ENCODE measurements around the gene SGCD.
"Not testable (repeated sequence)": the region's sequence is repeated elsewhere in the genome, so short reads cannot be mapped to it uniquely, and the experiment has no call there.

The SGCD gene

DNA sequence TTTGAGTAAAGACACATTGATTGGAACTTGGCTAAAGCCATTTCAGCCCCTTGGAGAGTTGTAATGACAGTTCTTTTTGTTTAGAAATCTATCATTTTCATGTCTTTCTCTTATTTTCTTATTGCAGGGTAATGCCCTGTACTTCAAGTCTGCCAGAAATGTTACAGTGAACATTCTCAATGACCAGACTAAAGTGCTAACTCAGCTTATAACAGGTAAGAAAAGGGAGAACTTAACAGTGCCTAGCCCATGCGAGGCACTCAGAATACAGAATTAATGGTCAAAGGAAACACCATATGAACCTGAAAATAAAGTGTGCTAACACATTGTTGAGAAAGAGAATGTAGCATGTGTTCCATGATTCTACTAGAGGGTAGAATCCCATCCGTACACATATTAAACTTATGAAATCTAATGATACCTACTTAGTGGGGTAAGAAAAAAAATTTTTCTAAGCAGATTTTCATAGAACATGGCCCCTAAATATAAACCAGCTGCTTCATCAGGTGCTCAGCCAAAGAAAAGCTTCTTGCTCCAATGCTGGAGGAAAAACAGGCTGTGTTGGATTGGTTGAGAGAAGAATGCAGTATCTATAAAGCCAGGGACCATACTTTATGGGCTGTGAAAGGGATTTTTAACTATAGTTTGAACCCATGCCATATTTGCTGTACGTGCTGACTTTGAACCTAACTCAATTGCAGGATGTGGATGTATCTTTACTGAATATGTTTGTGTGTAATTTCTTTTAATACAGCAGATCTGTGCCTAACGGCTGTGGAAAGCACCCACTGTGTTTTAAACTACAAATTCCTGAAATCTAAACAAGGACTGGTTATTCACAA, 262.4 kb downstream of the SGCD start:
- DNase-seq: no peak

DNA sequence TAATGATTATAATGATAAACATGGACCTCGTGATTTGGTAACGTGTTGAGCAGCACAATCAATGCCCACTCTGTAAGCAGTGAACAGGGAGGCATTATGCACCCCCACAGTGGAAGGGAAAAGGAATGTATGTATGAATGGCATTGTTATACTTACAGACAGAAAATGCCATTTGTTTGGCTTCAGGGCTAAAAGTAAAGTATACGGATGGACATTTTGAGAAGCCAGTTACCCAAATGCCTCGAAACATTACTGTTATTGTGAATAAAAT, 262.9 kb downstream of the SGCD start:
- DNase-seq: no peak

DNA sequence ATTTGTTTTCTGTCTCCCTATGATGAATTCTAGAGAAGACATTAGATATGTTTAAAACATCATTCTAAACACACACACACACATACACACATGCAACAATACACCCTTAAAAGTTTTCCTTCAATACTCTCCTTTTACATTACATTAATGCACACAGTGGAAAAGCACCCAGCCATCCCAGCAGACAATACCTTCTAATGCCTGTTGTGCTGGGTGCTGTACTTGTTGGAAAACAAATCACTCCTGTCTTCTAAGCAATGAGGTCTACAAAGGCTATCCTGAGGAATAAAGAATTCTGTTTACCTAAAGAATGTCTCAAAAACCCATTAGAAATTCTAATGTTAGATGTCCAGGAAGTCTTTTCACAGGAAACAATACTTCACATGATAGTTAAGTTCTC, 264.0 kb downstream of the SGCD start:
- no peak for DNase-seq

DNA sequence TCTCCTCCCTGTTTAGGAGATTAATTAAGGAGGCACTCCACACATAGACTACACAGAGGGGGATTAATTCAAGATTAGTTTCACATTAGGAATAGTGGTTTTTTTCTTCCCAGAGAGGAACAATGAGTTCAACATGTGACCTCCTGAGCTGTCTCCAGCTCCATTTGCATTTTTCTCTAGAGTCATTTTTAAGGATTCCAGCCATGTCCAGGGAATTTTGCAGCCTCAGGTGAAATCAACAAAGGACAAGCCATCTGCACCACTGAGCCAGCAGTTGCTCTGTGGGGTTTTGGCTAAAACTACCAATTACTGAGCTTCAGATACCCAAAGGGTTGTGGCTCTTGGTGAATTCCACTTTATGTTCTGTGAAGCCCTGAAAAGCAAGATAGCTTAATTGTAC, 264.7 kb downstream of the SGCD start:
- DNase-seq: no peak

DNA sequence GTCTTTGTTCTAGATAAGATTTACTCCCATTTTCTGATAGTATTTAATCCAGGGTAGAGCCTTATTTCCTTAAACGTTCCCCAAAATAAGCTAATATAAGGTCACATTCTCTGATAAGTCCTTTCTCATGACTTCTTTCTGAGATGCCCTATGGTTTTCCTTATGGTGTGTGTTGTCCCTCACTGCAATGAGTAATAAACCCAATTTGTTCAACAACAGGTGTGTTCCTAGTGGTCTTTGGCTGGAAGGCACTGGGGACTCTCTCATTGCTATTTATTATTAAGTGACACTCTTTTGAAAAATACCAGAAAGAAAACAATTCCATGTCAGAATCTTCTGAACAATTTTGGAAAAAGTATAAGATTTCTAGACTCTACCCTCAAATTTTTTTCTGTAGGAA, 266.6 kb downstream of the SGCD start:
- DNase-seq: no peak

DNA sequence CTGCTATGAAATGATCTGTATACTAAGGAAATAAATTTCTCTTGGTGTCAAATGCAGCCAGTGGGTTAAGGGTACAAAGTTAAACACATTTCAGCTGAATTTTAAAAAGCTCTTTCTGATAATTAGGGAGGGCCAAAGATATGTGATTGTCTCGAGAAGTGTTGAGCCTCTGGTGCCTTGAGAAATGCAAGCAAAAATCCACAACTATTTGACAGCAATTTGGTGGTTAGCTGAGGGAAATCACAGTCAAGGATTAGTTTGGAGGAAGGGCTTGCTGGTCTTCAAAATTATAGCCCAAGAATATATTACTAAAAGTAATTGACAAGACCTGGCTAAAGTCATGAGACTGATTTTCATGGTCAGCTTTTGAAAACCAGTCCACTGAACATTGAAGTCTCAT, 267.4 kb downstream of the SGCD start:
- DNase-seq: no peak

DNA sequence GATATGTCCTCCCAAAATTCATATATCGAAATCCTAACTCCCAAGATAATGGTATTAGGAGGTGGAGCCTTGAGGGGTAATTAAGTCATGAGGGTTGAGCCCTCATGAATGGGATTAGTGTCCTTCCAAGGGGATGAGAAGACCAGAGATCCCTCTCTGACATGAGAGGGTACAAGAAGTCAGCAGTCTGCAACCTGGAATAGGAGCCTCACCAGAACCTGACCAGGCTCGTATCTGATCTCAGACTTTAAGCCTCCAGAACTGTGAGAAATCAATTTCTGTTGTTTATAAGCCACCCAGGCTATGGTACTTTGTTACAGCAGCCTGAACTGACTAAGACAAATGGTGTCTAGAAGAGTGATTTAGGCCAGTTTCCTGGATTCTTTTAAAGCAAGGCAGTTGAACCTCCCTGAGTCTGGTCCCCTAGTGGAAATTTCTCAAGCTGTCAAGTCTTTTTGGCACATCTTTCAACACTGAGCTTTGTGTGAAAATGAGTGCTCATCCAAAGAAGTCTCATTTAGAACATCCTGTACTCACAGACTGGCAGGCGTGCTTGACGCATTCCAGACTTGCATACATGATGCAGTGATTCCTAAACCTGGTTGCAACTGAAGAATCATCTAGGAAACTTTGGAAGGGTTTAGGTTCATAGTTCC, 268.3 kb downstream of the SGCD start:
- no peak for DNase-seq

DNA sequence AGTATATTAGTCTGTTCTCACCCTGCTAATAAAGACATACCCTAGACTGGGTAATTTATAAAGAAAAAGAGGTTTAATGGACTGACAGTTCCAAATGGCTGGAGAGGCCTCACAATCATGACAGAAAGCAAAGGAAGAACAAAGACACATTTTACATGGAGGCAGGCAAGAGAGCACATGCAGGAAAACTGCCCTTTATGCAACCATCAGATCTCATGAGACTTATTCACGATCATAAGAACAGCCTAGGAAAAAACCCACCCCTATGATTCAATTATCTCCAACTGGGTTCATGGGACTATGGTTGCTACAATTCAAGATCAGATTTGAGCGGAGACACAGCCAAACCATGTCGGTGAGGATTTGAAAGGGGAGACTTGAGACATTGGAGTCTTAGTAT, 270.3 kb downstream of the SGCD start:
- DNase-seq: no peak

DNA sequence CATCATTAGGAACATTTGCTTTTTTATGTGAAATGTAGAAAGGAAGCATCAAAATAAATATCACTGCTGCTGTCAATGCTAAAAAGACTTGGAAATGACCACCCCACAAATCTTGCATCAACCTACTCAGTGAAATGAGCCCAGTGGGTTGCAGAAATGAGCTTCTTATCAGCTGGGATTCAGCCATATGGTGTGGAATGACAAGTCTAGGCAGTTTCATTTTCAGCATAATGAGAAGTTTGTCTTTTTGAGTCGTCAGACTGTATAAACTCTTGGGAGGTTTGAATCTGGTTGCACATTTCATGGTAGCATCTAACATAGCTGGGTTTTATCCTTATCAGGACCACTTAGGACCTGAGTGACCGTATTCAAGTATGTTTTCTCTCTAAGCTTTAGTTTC, 272.0 kb downstream of the SGCD start:
- DNase-seq: no peak

DNA sequence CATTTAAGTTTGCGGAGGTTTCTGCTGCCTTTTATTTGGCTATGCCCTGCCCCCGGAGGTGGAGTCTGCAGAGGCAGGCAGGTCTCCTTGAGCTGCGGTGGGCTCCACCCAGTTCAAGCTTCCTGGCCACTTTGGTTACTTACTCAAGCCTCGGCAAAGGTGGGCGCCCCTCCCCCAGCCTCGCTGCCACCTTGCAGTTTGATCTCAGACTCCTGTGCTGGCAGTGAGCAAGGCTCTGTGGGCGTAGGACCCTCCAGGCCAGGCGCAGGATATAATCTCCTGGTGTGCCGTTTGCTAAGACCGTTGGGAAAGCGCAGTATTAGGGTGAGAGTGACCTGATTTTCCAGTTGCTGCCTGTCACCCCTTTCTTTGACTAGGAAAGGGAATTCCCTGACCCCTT, 283.6 kb downstream of the SGCD start:
- DNase-seq: not testable (repeated sequence)

DNA sequence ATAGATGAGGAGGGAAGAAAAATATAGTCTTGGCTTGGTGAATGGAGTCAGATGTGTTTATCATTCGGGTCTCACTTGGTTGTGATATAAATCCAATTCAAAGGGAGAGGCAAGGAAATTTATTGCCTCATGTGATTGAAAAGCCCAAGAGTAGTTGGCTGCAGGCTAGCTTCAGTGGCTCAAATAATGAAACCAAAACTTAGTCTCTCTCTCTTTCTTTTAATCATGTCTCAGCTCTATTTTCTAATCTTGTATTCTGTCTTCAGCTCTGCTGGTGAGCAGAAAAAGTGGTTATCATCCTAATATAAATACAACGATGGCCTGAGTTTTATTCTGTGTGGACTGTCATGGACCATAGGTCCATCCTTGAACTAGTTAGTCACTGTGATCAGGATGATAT, 288.9 kb downstream of the SGCD start:
- no peak for DNase-seq

DNA sequence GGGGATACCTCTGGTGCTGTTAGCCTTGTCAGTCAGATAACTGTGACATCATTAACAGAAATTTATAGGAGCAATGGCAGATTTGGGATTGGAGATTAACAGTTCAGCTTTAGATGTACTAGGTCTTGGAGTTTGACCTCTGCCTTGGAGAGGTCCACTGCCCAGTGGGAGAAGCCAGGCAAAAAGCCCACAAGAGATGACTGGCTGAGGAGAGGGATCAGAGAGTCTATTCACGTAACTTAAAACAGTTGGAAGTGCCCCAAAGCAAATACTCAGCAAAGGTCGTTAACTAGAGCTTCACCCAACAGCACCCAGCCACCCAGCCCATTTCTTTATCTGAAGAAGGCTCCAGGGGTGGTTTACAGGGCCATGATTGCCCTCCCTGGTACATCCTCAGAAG, 290.5 kb downstream of the SGCD start:
- DNase-seq: no peak

DNA sequence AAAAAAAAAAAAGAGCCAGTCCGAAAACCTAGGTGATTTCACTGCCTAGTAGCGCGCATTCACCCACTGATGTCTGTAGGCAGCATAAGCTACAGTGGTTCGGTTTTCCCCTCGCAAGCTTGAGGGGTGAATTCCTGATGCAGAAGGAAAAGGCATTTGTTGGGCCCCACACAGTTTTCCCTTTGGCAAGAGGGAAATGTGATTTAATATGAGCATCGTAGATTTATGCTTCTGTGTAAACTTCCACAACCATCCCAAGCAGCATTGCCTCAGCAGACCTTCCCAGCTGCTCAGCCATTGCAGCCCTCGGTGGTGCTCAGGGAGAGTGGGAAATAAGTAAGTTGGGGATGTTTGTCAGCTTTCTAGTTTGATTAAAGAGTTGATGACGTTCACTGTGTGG, 291.6 kb downstream of the SGCD start:
- DNase-seq: no peak

DNA sequence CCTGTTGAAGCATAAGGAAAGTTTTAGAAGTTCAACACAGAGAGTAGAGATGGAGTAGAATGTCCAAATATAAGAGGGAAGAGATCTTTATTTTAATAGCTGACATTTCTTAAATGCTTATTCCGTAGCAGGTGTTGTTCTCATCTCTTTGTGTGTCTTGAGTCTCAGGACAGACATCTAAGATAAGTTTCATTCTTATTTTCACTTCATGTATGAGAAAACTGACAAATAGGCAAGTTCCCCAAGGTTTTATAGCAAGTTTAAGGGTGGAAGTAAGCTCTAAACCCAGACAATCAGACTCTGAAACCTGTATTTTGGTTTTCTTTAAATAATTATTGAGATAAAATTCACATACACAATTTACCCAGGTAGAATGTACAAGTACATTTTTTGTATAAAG, 294.8 kb downstream of the SGCD start:
- no peak for DNase-seq

DNA sequence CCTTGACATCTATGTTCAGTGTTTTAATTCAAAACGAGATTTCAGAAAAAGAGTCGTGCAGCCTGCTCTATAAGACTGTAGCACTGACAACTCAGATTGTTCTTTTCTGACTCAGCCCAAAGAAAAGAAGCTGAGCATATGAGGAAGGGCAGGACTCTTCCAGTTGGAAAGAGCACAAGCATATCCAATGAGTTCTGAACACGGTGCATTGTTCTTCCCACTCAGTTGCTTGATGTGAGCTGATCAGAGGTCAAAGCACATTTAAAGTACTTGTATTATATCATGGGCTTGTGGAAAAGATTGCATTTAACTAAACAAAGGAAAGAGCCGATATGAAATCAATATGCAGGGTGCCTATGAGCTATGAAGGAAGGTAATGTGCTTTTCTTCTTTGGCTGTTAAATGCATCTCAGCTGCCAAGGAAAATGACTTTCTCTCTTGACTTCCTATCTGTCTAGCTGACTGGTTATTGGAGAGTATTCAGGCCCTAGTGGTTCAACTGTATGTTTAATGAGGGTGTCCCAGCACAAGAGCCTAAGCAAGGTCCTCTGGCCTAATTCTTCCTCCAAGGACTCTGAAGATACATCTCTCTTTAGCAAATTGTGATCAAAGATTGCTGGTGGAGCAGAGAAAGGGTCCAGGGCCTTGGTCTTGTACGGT, 296.5 kb downstream of the SGCD start:
- no peak for DNase-seq

DNA sequence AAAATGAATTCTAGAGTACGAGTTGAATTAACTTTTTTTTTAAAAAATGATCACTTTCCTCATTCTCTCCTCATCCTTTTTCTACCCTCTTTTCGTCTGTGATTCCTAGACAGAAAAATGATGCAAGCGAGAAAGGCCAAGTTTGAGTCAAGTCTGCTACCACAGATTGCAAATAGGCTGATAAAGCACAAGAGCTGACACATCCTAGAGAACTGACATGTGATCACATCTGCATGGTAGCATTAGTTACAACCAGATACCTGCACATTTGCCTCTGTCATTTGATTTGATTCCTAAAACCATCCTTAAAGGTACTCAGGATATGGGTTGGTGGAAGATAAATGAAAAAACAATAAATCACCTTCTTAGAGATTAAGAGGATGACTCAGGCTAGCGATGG, 297.7 kb downstream of the SGCD start:
- DNase-seq: no peak

DNA sequence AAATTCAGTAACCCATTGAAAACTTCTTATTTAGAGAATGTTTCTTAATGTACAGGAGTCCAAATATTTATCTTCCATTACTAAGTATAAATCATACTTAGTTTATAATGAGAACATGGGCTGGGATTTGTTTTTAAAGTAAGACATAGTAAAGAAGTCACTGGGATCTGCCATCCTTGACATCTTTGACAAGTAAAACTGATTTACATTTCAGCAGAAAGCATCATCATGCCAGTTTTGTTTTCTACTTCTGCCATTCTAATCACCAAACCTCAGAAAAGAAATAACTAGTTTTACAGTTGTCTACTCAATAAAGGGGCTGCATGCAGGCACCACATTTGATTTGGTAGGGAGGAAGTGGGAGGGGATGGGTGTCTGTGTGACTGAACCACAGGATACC, 301.5 kb downstream of the SGCD start:
- DNase-seq: no peak

DNA sequence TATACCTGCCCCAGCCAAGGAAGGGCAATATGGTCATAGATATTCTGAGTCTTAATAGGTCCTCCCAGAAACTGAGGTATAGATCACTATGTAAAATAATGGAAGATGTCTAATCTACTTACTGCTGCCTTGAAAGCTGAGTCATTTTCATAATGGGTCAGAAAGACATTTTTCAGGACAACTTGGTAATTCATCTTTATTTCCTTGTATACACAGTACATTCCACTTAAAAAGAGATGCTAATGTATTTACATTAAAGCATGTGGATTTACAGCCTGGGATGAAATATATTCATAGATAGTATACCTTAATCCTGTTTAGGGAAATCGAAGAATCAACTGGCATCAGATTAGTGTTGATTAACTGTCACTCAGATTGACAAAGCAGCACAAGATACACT, 304.0 kb downstream of the SGCD start:
- DNase-seq: no peak

DNA sequence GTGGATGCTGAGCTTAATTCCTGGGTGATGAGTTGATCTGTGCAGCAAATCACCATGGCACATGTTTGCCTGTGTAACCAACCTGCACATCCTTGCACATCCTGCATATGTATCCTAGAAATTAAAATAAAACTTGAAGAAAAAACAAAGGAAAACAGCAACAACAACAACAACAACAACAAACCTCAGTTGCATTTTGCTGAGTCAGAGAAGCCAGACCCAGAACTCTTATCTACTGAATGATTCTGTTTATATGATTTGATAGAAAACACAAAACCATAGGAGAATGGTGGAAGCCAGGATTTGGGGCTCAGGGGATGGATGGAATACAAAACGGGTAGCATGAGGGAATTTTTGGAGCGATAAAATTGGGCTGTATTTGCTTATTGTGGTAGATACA, 307.3 kb downstream of the SGCD start:
- DNase-seq: no peak

DNA sequence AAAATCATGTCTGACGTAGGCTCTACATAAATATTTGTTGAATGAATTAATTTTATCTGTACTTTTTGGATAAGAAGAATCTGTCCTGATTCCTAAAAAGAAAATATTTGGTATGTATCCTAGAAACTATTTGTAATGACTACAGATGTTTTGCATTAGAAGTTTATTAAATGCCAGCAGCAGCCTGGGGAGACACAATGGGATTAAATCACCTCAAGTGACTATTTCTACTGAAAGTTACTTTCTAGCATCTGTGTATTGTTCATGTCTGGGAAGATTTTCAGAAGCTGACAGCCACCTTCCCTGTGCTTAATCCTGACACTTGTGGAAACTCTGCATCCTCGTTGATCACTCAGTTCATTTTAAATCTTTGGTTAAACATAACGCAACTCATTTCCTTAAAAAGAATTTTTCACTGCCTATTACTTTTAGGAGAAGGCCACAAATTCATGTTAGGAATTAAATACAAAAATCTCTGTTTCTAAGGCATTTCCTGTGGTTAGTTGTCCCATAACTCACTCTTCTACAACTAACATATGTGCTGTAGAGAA, 313.8 kb downstream of the SGCD start:
- DNase-seq: no peak

DNA sequence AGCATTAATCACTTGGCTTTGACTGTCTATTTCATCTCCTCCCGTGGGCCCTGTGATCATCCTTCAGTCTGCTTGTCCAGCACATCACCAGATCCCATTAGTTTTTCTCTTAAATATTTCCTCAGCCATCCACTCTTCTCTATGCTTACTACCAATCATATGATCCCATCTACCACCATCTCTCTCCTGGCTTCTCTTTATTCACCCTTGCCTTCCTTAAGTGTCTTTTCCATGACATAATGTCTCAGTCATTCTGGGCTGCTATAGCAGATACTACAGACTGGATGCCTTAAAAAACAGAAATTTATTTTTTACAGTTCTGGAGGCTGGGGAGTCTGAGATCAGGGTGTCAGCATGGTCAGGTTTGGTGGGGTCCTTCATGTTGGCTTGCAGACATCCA, 314.7 kb downstream of the SGCD start:
- DNase-seq: no peak

DNA sequence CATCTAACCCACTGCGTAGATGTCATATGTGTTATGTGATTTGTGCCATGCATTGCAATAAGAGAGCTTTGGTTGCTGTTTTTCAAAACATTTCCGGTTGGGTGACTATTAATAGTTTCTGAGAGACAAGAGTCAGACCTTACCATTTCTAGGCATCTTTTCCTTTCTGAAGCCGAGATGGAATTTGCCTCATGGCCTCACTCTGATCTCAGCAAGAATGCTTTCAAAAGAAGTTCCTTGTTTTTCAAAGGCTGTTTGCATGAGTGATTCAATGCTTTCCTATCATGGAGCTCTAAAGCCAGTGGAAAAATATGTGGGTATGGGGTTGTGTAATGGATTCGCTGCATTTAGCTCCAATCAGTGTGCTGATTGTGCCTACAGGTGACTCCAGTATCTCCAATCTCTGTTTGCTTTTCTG, 320.1 kb downstream of the SGCD start:
- no peak for DNase-seq

DNA sequence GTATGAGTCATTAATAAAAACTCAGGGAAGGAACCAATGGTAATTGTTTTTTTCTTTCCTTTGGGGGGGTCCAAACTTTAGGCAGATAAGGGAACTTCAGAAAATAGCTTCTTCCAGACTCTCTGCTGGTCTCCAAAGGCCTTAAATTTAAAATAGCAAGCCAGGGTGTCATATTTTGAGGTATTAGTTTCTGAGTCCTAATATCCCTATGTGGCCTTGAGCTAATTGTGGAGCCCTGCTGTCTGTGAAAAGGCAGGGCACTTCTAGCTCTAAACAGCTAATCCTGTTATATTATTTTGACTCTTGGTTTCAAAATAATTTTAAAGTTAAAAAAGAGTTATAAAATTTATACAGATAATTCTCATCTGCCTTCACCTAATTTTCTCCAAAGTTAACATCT, 327.5 kb downstream of the SGCD start:
- no peak for DNase-seq

DNA sequence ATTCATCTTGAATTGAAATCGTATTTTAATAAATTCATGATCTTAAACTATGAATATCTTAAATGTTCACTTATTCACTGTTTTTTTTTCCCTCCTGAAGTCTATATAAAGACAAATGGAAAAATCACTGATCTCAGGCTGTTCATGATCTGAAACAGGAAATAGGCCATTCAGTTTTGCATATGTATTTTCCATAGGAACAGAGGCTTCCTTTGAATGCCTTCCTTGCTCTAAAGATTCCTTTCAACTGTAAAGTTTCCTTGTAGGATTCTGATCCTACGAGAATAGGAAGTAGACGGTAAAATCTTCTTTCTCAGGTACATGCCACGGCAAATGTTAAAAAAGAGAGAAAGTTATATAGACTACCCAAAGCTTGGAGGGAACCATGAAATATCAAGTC, 328.8 kb downstream of the SGCD start:
- DNase-seq: no peak

Measured in activated T-cell treated with anti-CD3 and anti-CD28 coated beads, Interleukin-2, amount 50 U/mL, for 48 hours (primary cell).